Hematopoietic multipotent progenitor cell treated with erythropoietin and hydrocortisone succinate and interleukin-3 and kit ligand, for 4 days (in vitro differentiated cells): ENCODE results near the gene ZBED2.

Experiments
- DNase-seq: peaks from one replicate; pipeline ENCODE4 v3.0.0-alpha.2; 2015

The ZBED2 gene

DNA sequence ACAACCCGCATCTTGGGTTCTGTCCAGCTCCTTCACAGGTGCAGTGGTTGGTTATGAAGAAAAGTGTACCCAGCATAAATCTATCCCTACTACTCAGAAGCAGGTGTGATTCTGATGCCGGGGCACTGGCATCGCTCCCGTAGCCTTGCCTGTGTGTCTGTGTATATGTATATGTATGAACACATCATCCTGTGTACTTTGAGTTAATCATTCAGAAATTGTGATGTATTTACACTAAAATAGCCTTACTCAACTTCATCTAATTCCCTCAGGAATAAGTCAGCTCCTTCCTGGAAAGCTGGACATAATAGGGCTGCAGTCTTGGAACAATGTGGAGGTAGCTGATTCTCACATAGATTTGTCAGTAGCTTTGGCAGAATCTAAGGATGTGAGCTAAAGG, 6.7 kb upstream of the ZBED2 start:
- DNase-seq = no peak

DNA sequence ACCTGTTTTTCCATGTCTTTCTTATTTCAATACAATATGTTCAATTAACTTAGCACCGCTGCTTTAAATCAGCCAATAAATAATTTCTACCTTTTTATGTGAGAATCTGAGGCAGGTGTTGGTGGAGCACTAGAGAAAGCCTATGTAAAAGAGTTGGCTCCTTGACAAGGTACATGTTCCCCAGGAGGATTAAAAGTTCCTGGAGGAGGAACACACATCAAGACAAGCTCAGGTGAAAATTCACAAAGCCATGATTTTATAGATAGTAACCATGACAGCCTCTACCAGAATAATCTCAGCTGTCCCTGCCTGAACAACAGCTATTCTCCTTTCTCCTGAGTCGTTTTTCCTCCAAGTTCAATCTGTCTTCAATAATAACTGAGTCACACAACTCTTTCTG, 3.4 kb upstream of the ZBED2 start:
- DNase-seq = no peak

DNA sequence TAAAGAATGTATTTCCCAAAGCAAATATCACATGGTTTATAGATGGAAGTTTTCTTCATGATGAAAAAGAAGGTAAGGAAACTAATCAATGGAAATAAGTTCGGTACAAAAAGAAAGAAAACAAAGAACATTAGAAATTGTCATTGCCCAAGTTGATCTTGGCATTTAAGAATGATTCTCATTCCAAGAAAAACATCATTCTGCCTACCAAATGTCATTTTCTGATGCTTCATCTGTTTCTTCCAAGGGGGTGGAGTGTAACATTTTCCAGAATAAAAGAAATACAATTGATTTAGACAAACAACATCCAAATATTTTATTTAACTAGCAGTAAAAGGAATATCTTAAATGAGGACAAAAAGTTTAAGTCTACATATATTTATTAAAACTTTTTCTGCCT, 3.0 kb upstream of the ZBED2 start:
- no peak for DNase-seq

DNA sequence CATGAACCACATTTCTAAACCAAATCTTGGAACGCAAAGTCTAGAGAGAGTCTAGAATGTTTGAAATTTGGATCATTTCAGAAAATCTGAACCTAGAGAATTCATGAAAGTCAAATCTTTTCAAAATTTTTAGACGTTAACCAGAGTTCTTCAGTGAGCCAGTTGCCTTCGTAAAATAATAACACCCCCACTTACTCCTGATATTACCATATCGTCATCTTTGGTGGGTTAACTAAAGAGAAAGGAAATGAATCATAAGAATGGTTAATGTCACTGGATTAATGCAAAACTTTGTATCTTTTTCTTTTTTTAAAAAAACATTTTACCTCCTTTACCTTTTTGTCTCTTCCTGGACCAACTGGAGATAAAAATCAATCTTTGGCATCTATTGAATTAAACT, 1.2 kb upstream of the ZBED2 start:
- no peak for DNase-seq

DNA sequence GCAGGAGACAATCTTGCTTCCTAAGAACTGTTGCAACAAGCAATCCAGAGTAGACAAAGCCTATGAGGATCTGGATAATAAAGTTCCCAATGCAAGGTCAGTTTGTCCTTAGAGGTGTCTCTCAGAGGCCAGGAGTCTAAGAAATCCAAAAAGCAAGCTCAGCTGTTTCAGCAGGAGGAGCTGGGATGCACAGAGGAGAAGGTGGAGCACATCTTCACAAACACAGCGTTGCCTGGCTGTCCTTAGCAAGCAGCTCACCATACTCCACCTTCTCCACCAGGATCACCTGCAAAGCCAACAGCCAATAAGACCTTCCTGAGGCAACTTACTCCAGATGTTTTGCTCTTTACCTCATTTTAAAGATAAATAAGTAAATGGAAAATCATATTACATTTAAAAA, 365 bp downstream of the ZBED2 start:
- no peak for DNase-seq

DNA sequence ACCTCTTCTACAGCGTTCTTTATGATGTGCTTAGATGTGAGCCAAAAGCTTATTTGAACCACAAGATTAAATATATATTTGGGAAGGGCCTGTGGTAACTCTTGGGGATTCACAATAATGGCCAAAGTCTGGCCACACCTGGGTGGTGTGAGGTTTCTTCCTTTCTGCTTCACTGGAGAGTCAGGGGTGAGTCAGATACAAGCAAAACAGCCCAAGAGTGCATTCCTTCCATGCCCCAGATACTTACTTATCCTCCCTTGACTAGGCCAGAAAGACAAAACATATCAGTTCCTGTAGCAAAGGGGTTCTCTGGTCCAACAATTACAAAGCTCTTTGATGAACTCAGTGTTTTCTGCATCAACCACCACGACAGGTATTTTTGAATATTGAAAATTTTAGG, 941 bp downstream of the ZBED2 start:
- DNase-seq = no peak

DNA sequence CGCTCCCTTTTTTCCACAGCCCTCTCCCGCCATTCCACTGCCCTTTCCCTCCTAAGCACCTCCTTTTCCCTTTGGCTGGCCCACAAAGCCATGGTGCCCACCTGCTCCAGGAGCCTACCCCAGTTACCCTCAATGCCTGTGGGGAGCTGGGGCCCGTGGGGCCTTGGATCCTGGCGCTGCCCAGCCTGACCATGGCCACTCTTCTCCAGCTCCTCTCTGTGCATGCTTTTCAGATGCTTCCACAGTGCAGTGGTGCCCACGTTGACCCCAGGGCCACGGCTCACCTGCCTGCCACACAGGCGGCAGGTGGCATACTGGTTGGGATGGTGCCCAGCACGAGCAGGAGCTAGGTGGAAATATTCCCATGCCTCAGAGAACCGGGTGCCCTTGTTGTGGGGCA, 1.5 kb downstream of the ZBED2 start:
- no peak for DNase-seq

DNA sequence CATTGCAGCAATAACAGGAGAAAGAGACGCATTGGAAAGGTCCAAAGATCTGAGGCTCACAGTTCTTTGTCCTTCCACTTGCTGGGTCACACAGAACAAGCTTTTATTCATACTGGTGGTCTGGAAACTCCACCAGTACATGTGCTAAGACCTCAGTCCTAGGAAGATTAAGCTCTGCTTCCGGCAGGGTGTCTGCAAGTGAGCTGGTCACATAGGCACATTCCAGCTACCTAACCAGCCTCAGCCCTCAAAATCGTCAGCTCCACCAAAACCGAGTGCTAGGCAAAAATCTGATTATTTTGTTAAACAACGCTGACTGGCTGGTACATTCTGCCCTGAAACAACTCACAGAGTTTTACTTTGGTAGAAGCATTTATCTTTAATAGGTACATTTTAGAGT, 2.2 kb downstream of the ZBED2 start:
- DNase-seq = no peak

DNA sequence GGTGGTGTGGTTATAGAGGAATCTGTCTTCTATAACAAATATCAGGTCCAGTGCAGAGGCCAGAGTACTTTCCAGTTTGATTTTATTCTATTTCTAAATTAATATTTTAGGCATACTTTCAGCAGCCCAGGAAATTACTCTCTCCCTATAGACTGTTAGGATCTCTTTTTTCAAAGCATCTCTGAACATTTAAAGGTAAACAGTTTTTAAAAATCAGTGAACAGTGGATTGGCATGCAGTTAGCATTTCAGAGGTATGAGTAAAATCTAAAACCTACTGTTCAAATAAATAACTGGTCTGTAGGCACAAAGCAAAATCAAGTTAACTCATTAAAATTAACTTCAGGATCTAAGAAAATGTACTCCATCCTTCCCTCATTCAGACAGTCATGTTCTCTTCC, 3.0 kb downstream of the ZBED2 start:
- no peak for DNase-seq

DNA sequence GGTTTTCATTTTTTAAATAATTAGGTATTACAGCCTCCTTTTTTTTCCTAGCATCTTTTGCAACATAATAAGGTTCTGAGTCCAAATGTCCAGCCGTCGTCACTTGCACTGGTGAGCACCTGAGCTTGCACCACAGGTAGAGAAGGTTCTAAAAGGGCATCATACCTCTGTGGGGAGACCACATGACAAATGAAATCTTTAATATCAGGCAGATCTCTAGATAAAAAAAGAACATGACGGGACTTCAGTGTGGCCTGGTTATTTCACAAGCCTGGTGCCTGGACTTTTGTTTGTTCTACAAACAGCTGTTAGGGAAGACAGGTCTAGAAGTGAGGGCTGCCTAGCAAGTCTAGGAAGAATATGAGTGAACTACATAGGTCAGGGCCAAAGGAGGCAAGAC, 3.6 kb downstream of the ZBED2 start:
- no peak for DNase-seq

DNA sequence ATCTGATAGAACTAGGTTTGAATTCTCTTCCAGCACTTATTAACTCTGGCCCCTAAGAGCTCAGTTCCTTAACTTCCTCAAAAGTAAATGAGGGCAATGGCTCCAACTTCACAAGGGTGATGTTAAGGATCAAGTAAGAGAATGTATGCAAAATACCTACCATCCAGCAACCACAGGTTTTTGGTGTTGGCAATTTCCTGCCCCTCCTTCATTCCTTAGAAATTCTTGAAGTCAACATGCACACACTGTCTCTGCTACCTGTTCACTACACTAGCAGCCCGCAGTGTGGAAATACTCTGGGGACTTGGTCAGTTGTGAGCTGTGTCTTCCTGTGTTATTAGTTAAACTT, 5.0 kb downstream of the ZBED2 start:
- DNase-seq = no peak

DNA sequence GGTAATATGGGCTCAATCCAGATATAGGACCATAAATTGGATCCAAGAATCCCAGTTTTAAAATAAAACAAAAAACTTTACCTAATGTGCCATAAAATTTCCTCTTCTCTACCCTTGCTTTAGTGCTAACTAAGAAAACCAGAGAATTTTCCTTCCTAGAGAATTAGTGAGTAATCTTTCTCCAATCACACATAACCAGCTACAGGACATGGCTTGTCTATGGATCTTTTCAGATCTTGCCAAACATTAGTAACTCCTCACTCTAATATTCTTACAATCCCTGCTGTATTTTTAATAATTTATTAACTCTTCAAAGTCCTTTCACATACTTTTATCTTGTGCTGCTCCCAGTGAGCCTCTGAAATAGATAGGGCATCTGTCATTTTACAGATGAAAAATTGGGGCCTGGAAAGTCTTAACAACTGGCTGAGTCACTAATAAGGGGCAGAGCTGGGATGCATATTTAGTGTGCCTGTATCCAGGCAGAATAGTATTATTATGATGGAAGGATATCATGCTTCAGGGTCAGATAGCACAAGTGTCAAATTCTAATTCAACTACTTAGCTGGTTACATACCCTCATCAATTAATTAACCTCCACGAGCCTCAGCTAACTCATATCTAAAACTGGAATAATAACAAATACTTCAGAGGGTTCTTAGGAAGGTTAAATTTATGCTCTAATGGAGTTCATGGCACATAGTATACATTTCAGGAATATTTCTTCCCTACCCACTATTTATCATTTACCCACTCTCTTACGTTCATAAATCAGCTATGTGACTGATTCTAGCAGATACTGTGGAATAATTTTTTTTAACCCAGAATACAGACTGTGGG, 5.6 kb downstream of the ZBED2 start:
- DNase-seq = no peak

DNA sequence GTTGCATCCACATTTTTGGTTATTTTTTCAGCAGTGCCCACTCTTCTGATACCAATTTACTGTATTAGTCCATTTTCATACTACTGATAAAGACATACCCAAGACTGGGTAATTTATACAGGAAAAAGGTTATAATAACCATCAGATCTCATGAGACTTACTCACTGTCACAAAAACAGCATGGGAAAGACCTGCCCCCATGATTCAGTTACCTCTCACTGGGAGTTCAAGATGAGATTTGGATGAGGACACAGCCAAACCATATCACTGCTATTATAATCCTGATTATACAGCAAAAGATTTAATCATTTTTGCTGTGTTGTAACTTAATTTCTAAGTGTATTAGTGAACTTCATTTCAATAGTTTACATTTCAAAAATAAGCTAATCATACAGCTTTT, 6.6 kb downstream of the ZBED2 start:
- no peak for DNase-seq

DNA sequence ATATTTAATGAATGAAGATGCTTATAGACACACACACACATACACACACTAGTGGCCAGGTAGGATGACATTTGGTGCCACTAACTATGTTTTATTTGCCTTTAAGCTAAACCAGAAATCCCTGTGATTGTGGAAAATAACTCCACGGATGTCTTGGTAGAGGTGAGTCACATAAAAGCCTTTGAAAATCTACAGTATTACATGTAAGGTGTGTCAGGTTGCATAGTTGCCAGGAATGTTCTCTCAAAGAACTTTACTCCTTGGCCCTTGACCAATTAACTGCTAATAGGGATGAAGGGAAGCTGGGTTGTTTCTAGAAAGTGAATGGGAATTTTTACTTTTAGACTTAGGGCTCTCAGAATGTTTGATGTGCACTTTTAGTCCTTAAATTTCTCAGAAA, 9.9 kb downstream of the ZBED2 start:
- no peak for DNase-seq

DNA sequence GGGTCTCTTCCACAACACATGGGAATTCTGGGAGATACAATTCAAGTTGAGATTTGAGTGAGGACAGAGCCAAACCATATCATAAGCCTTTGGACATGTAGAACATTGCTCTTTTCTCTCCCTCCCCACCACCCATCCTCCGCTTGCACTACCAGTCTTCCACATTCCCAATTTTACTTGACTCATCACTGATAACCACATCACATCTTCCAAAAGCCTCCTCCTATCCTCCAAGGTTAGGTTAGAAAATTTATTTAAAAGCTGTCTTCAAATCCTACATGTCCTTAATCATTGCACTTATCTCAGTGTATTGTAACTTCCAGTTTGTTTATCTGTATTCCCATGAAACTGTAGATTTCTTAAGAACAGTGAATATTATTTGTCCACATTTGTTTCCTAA, 10.4 kb downstream of the ZBED2 start:
- DNase-seq = no peak

DNA sequence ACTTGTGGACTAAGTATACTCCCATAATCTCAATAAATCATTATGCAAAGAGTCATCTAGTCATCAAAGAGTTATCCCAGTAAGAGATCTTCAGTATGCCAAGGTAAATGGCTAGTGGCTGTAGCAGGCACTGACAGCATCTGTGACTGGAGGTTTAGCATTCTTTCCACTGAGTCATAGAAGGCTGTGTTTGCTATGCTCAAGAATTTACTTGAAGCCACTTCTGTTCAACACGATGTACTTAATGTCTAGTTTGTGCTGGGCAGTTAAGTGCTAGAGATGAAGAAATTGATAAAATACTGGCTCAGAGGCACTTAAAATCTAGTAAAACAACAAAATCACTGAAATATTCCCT, 13.0 kb downstream of the ZBED2 start:
- DNase-seq = no peak

DNA sequence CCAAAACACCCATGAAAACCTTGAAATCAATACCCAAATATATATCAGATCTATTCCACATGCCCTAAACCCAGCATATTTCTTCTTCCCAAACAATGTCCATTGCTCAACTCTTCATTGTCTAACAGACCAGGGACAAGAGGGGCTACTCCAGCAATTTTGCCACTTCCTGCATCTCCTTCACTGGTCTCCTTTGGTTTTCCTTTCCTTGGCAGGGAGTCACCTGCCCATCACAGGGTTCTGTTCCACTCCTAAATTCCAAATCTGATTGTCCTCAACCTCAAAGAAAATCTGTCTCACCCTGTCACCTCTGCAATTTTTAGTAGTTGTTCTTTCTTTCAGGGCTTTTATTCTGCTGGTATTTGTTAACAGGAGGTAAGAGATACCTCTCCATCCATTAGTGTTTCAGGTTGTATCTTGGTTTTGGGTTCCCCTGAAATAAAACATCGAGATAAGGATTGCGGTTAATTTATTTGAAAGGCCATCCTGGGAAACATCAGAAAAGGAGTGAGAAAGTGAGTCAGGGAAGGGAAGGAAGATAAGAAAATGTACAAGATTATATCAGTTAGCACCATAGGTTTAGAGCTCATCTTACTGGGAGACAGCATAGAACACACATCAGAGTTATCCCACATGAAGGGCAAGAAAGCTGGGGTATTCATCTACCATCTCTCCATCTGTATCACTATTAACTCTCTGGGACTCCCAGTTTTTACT, 13.6 kb downstream of the ZBED2 start:
- DNase-seq = no peak

DNA sequence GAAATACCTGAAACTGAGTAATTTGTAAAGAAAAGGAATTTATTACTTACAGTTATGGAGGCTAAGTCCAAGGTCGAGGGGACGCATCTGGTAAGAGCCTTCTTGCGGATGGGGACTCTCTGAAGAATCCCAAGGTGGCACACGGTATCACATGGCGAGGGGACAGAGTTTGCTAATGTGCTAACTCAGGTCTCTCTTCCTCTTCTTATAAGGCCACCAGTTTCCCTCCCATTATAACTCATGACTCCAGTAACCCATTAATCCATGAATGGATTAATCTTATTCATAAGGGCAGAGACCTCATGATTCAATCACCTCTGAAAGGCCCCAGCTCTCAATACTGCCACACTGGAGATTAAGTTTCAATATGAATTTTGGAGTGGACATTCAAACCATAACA, 15.7 kb downstream of the ZBED2 start:
- DNase-seq = no peak

DNA sequence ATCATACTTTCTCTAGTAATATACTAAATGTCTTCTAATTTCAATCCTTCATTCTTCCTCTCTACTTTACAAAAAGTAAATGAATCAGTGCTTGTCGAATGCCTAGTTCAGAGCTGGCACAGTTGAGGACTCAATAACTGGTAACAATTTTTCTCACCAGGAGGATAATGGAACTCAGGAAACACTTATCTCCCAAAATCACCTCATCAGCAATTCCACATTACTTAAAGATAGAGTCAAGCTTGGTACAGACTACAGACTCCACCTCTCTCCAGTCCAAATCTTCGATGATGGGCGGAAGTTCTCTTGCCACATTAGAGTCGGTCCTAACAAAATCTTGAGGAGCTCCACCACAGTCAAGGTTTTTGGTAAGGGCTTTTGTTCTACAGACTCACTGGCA, 16.3 kb downstream of the ZBED2 start:
- no peak for DNase-seq

DNA sequence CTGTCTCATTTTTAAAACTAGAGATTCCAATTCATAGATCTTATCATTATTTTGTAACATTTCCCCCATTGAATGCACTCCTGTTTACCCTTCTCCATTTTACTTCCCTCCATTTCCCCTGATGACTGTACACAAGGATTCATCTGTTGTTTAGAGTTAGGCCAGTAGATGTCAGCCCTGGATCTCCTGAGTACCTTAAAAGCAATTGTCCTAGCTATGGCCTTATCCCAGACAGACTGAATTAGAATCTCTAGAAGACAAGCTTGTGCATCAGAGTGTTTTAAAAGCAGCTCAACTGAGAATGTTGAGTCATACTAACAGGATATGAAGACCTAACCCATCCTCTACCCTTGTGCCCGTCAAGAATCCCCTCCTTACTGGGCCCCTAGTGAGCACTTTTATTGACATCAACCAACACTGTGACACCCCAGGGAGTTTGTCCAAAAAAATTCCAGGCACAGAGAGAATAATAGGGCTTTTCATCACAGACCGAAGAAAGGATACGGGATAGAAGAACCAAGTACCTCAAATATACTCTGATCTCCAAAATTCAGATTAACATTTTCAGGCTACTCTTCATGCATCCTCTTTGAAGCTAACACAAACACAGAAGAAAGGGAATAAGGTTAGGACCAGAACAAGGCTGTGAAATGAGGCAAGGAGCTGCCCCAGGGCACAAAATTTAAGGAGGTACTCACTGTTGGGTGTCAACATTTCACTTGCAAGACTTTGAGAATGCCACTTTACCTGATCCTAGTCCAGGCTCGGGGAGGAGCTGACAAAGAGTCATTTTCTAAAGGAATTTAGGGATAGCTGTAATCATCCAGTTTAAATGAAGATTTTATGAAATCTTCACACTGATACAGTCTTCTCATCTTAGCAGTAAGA, 17.1 kb downstream of the ZBED2 start:
- peak; percentile 79 for DNase-seq

DNA sequence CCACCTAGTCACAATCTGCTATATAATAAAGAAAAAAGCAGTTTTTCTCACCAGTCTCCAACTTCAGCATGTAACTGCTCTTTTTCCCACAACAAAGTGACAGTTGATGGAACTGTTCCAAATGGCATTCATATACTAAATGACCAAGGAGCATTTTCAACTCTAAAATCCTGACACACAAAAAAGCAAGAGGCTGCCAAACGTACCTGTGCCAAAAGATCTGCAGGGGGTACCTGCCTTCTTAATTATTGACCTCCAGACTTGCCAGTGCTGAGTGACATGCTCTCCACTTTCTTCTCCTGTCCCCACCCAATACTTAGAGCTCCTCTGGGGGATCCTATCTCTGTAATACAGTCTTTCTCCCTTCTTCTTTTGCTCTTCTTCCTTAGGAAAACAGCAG, 18.0 kb downstream of the ZBED2 start:
- no peak for DNase-seq

DNA sequence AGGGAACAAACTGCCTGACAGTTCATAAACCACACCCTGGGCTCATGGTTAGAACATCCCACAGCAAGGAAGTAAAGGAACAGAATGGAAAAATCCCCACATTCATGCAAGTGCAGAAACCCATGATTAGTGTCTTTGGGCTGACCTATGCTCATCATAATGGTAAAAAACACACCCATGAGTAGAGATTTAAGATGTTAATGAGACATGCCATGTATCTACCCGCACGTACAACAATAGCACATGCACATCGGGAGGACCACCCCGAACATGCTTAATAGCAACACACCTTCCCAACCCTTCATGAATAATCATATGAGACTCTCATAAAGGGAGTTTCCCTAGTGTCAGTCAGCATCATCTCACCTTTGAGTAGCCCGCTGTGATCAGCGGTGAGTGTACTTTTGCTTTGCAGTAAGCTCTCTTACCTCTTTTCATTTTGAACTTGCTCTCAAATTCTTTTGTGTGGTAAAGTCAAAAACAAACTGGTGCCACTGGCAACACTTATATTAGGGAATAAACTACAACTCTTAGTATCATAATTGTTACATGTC, 23.2 kb downstream of the ZBED2 start:
- no peak for DNase-seq

DNA sequence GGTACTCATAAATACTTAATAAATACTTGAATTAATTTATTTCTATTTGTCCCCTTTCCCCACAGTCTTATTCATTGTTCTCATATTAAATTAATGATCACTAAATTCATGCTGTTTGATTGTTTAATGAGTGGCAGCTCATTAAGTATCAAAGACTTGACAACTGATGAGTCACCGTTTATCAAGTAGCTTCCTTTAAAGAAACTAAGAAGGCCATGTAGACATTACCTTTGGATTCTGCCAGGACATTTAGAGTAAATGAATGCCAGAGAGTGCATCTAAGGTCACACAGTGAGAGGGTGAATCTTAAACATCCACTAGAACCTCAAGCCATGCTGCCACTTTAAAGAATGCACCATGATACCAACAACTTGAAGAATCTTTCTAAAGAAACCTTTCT, 23.9 kb downstream of the ZBED2 start:
- DNase-seq = no peak
